OCI-LY7 (cell line): ENCODE results near the gene SIPA1L3.

ENCODE experiments used
- EZH2phosphoT487 ChIP-seq: fragments of 200-600 bp; sonication (generic); IDR thresholded peaks from 2 replicates; pipeline ENCODE4 v1.6.1; 2018; ENCODE audit warnings: low read depth, borderline replicate concordance, mild to moderate bottlenecking, mixed run types, antibody characterized with exemption, low read length, moderate library complexity, mixed read lengths
- TF ChIP-seq, protein P1 (sequence below): fragments of 200-600 bp; sonication (generic); conservative IDR thresholded peaks from 2 replicates; pipeline ENCODE4 v1.5.1; 2014; ENCODE audit warnings: mild to moderate bottlenecking, antibody characterized with exemption, low read length, moderate library complexity, mixed read lengths

DNA sequence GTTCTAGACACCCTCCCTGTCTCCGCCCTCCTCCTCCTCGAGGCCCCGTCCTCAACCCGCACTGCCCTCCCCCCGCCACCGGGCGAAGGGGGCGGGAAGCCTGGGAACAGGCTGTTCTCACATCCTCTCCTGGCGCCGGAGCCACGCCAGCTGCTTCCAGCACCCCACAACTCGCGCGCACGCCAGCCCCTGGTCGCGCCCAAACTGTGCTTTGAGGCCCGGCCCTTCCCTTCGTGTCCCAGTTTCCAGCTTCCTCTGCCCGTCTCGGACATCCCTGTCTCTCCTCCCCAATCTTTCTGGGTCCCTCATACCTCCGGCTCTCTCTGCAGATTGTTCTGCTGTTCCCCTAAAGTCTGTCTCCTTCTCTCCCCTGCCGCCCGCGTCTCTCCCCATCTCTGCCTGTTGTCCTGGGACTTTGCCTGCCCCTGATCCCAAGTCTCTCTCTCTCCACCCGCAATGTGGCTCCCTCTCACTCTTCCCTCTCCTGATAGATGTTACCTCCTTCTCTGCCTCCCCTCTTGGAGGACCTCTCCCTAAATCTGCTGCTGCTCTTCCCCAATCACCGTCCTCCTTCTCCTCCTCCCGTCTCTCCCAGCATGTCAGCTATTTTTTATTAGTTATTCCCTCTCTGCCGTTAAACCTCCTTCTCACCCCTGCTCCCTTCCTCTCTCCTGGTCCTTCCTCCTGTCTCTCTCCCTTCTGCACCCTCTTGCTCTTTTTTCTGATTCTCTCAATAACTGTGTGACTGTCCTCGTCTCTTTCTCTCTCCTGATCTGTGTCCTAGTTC lies 302.9 kb downstream of the SIPA1L3 start:
- TF ChIP-seq, protein P1, sequence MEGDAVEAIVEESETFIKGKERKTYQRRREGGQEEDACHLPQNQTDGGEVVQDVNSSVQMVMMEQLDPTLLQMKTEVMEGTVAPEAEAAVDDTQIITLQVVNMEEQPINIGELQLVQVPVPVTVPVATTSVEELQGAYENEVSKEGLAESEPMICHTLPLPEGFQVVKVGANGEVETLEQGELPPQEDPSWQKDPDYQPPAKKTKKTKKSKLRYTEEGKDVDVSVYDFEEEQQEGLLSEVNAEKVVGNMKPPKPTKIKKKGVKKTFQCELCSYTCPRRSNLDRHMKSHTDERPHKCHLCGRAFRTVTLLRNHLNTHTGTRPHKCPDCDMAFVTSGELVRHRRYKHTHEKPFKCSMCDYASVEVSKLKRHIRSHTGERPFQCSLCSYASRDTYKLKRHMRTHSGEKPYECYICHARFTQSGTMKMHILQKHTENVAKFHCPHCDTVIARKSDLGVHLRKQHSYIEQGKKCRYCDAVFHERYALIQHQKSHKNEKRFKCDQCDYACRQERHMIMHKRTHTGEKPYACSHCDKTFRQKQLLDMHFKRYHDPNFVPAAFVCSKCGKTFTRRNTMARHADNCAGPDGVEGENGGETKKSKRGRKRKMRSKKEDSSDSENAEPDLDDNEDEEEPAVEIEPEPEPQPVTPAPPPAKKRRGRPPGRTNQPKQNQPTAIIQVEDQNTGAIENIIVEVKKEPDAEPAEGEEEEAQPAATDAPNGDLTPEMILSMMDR = no peak
- TF ChIP-seq EZH2phosphoT487 = no peak
